ENCODE measurements around the gene TMEM236. TPM values are rescaled to one million over a fixed set of nuclear protein-coding genes. Genes with fewer than 3 reads are reported as not detected.

Gene TMEM236
- total and polyA plus RNA-seq, 7 donors: 0.15 to 1.0 (median 0.59) TPM

- H3K4me3 ChIP-seq: no peak overlapping the region
- TF ChIP-seq, protein P1, sequence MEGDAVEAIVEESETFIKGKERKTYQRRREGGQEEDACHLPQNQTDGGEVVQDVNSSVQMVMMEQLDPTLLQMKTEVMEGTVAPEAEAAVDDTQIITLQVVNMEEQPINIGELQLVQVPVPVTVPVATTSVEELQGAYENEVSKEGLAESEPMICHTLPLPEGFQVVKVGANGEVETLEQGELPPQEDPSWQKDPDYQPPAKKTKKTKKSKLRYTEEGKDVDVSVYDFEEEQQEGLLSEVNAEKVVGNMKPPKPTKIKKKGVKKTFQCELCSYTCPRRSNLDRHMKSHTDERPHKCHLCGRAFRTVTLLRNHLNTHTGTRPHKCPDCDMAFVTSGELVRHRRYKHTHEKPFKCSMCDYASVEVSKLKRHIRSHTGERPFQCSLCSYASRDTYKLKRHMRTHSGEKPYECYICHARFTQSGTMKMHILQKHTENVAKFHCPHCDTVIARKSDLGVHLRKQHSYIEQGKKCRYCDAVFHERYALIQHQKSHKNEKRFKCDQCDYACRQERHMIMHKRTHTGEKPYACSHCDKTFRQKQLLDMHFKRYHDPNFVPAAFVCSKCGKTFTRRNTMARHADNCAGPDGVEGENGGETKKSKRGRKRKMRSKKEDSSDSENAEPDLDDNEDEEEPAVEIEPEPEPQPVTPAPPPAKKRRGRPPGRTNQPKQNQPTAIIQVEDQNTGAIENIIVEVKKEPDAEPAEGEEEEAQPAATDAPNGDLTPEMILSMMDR (IDR thresholded peaks at IDR 0.05): no peak
- WGBS, 3 donors: 86 to 89% (median 89%) methylated on average over 13 of the region's 13 CpGs
- no peaks in the 10 kb centered on the region for H3K9me3 ChIP-seq
- H3K27ac ChIP-seq: no peak overlapping the region
- intact Hi-C loops (cut with DNase I): no loop called here
- DNase-seq (no peak), ATAC-seq (no peak)
- no peaks in the 10 kb centered on the region for H3K27me3 ChIP-seq (ENCODE audit: insufficient read depth in 3 of 3, low read length in 2 of 3)
- H3K36me3 ChIP-seq (ENCODE audit: insufficient read depth in 1 of 2, low read depth in 1 of 2): no peaks in the 10 kb centered on the region
- peaks cover 20% of the 10 kb centered on the region for H3K4me1 ChIP-seq
These were observed 35.3 kb downstream of the TMEM236 start for GRCh38 chr10:17787087-17787961.

DNA sequence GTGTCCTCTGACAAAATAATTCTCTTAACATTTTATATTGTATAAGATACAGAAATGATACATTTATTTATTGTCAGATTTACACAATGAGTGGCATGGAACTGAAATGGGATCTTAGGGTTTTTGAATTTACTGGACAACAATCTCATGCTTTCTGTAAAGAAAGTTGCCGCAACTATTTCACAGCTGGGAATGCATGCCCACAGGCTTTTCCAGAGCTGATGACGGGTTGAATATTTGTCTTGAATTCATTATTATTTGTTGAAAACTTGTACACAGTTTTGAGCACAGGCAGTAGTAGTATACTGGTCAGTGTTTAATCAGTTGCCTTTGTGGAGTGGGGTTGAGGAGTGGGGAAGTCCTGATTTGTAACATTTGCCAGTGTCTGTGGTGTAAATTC lies 36.6 kb downstream of the TMEM236 start:
- WGBS, 3 donors: 88 to 93% (median 92%) methylated on average over 2 of the region's 2 CpGs
- TF ChIP-seq, protein P1 (IDR thresholded peaks at IDR 0.05): no peak
- no peak overlapping the region for H3K27ac ChIP-seq
- no peaks in the 10 kb centered on the region for H3K9me3 ChIP-seq
- H3K36me3 ChIP-seq (ENCODE audit: insufficient read depth in 1 of 2, low read depth in 1 of 2): no peaks in the 10 kb centered on the region
- no peak for ATAC-seq
- intact Hi-C loops (cut with DNase I): no loop called here
- no peak overlapping the region for H3K4me3 ChIP-seq
- no peaks in the 10 kb centered on the region for H3K27me3 ChIP-seq (ENCODE audit: insufficient read depth in 3 of 3, low read length in 2 of 3)
- no peak for DNase-seq
- H3K4me1 ChIP-seq: peaks cover 18% of the 10 kb centered on the region

DNA sequence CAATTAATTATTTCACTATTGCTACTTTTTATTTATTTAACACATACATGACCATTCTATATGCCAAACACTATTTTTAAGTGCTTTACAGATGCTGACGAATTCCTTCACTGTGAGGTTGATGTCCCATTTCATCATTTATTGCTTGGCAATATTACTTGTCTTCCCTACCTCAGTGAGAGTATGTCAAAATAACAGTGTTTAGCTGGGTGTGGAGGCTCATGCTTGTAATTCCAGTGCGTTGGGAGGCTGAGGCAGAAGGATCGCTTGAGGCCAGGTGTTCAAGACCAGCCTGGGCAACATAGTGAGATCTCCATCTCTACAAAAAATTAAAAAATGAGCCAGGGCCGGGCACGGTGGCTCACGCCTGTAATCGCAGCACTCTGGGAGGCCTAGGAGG lies 37.4 kb downstream of the TMEM236 start:
- ATAC-seq: no peak
- peaks cover 11% of the 10 kb centered on the region for H3K4me1 ChIP-seq
- 87 to 95% (median 94%) methylated on average over 7 of the region's 7 CpGs for WGBS, 3 donors

DNA sequence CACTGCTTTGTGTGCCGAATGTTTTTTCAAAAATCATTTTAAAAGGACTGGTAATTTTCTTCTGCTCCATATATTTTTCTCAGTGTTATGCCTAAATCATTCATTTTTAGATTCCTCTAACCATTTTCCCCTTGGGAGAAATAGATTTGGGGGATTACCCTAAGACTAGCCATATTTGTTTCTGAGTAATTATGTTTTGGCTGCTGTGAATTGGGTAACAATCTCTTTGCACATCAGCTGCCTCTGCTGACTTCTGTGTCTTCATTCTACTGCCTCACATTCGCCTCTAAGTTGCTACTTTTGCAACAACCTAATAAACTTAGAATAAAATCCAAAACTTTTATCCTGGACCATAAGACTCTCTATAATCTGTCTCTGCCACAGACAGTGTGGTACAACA lies 38.6 kb downstream of the TMEM236 start:
- DNase-seq: no peak
- 81 to 86% (median 86%) methylated on average over 2 of the region's 2 CpGs for WGBS, 3 donors

More for the DNA sequence above, 37.4 kb downstream of the TMEM236 start:
- DNase-seq: no peak
- H3K9me3 ChIP-seq: no peaks in the 10 kb centered on the region
- H3K27ac ChIP-seq: no peak overlapping the region
- intact Hi-C loops (cut with DNase I): no loop called here
- no peaks in the 10 kb centered on the region for H3K36me3 ChIP-seq (ENCODE audit: insufficient read depth in 1 of 2, low read depth in 1 of 2)
- TF ChIP-seq, protein P1 (IDR thresholded peaks at IDR 0.05): no peak
- H3K27me3 ChIP-seq (ENCODE audit: insufficient read depth in 3 of 3, low read length in 2 of 3): no peaks in the 10 kb centered on the region
- H3K4me3 ChIP-seq: no peak overlapping the region

More for the DNA sequence above, 38.6 kb downstream of the TMEM236 start:
- TF ChIP-seq, protein P1 (IDR thresholded peaks at IDR 0.05): no peak
- ATAC-seq: no peak
- Histone ChIP-seq H3K4me1 (no peaks in the 10 kb centered on the region), H3K27me3 (ENCODE audit: insufficient read depth in 3 of 3, low read length in 2 of 3) (no peaks in the 10 kb centered on the region), H3K27ac (no peak overlapping the region), H3K4me3 (no peak overlapping the region), H3K9me3 (no peaks in the 10 kb centered on the region), H3K36me3 (ENCODE audit: insufficient read depth in 1 of 2, low read depth in 1 of 2) (no peaks in the 10 kb centered on the region)
- intact Hi-C loops (cut with DNase I): no loop called here

Measured in psoas muscle (tissue), 8 donors.